Caco-2 (cell line): ENCODE measurements around the gene MOB1B. TPM values are rescaled to one million over a fixed set of nuclear protein-coding genes. Genes with fewer than 3 reads are reported as not detected.
"Not testable (repeated sequence)": the region's sequence is repeated elsewhere in the genome, so short reads cannot be mapped to it uniquely, and the experiment has no call there.

Experiments used
- BruUV-seq: library from RNA; stranded (reverse); fragments of 400-500 nt; replicated peaks from 2 replicates; lab custom pipeline; 2021; lab: Mats Ljungman, UMichigan
- CTCF ChIA-PET: fragments of 300-600 bp; sonication (Branson Sonifier 250); formaldehyde crosslinking; loops from one replicate; lab custom pipeline; 2022; ENCODE audit warnings: antibody characterized with exemption; lab: Charles Lee
- POLR2A ChIA-PET: fragments of 300-600 bp; sonication (Branson Sonifier 250); formaldehyde crosslinking; loops from one replicate; lab custom pipeline; 2022; ENCODE audit warnings: antibody characterized with exemption; lab: Charles Lee
- DNase-seq, 2 experiments: peaks; one replicate each; pipeline versions ENCODE4 v3.0.0 to v3.0.0-alpha.2; 2020 to 2022
- H3K27me3 ChIP-seq: replicated peaks from 2 replicates; pipeline ENCODE4 v1.6.0; 2011; ENCODE audit warnings: low read length; ENCODE audit not compliant: control insufficient read depth, insufficient read depth
- H3K36me3 ChIP-seq: 2 replicates; pipeline ENCODE4 v1.5.1; 2011; ENCODE audit warnings: low read length; ENCODE audit not compliant: control insufficient read depth, insufficient read depth
- H3K4me1 ChIP-seq: fragments of 250-450 bp; sonication (Bioruptor Pico); 2 replicates; pipeline ENCODE4 v1.5.1; 2020; ENCODE audit warnings: mild to moderate bottlenecking
- H3K4me3 ChIP-seq: 2 replicates; pipeline ENCODE4 v1.5.1; 2011; ENCODE audit warnings: low read depth, mild to moderate bottlenecking, control low read depth, low read length
- H3K9me3 ChIP-seq: fragments of 250-450 bp; sonication (Bioruptor Pico); 2 replicates; pipeline ENCODE4 v1.5.1; 2020; ENCODE audit warnings: mild to moderate bottlenecking, moderate library complexity
- H3K27ac Mint-ChIP-seq: one replicate; pipeline ENCODE4 v1.8.0; 2022; ENCODE audit warnings: mixed read lengths; ENCODE audit not compliant: unreplicated experiment
- H3K27me3 Mint-ChIP-seq: one replicate; pipeline ENCODE4 v1.8.0; 2022; ENCODE audit warnings: mixed read lengths; ENCODE audit not compliant: insufficient read depth, unreplicated experiment
- H3K36me3 Mint-ChIP-seq: one replicate; pipeline ENCODE4 v1.8.0; 2022; ENCODE audit warnings: mild to moderate bottlenecking, mixed read lengths; ENCODE audit not compliant: insufficient read depth, unreplicated experiment
- H3K4me1 Mint-ChIP-seq: one replicate; pipeline ENCODE4 v1.8.0; 2022; ENCODE audit warnings: low read depth, mixed read lengths; ENCODE audit not compliant: unreplicated experiment
- H3K4me3 Mint-ChIP-seq: one replicate; pipeline ENCODE4 v1.8.0; 2022; ENCODE audit warnings: mild to moderate bottlenecking, moderate library complexity, mixed read lengths; ENCODE audit not compliant: unreplicated experiment
- H3K9me3 Mint-ChIP-seq: one replicate; pipeline ENCODE4 v1.8.0; 2022; ENCODE audit warnings: mixed read lengths; ENCODE audit not compliant: unreplicated experiment
- intact Hi-C: fragments of 100-400 bp; cut with micrococcal nuclease; formaldehyde crosslinking; loops from one replicate; pipeline ENCODE4 v1.10.0; 2022; ENCODE audit not compliant: unreplicated experiment
- total RNA-seq: library from RNA; stranded (reverse); gene quantifications from 2 replicates; pipeline ENCODE4 v1.2.3, GENCODE V29; 2022
- TF ChIP-seq, protein P1 (sequence below), 2 experiments: fragments of 200-600 bp in 1 of 2; IDR thresholded peaks; 1 replicate in 1 of 2; 2 replicates in 1 of 2; pipeline versions ENCODE4 v1.5.1 to v1.8.0; 2011 to 2022; ENCODE audit warnings: antibody characterized with exemption in 1 of 2, control low read depth in 1 of 2, inconsistent platforms in 1 of 2, low read depth in 1 of 2, low read length in 1 of 2, mild to moderate bottlenecking in 1 of 2, moderate library complexity in 1 of 2; ENCODE audit not compliant: insufficient read depth in 1 of 2, severe bottlenecking in 1 of 2, unreplicated experiment in 1 of 2

Gene MOB1B
- total RNA-seq, 1 experiment from 2014 or later: 23.6 TPM

DNA sequence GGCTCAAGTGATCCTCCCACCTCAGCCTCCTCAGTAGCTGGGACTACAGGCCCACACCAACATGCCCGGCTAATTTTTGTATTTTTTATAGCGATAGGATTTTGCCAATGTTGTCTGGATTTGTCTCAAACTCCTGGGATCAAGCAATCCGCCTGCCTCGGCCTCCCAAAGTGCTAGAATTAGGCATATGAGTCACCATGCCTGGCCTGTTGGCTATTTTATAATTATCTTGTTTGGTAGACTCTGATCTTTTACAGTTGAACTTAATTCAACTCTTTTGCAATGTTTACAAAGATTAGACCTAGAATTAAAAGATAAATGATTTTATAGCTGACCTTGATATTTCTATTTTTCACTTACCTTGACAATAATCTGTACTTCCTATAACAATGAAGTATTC is 109.3 kb downstream of the MOB1B start:
- ChIA-PET POLR2A (no interaction called here), CTCF (no interaction called here)
- Mint-ChIP-seq H3K27ac (no peak overlapping the region), H3K4me3 (no peak overlapping the region), H3K36me3 (peaks cover 4% of the 10 kb centered on the region), H3K27me3 (no peaks in the 10 kb centered on the region), H3K4me1 (no peaks in the 10 kb centered on the region), H3K9me3 (no peaks in the 10 kb centered on the region)
- Histone ChIP-seq H3K36me3 (no peaks in the 10 kb centered on the region; the same call in 1 of the 2 replicates), H3K4me1 (no peaks in the 10 kb centered on the region), H3K9me3 (no peaks in the 10 kb centered on the region), H3K27me3 (no peaks in the 10 kb centered on the region), H3K4me3 (no peak overlapping the region)
- TF ChIP-seq, protein P1, sequence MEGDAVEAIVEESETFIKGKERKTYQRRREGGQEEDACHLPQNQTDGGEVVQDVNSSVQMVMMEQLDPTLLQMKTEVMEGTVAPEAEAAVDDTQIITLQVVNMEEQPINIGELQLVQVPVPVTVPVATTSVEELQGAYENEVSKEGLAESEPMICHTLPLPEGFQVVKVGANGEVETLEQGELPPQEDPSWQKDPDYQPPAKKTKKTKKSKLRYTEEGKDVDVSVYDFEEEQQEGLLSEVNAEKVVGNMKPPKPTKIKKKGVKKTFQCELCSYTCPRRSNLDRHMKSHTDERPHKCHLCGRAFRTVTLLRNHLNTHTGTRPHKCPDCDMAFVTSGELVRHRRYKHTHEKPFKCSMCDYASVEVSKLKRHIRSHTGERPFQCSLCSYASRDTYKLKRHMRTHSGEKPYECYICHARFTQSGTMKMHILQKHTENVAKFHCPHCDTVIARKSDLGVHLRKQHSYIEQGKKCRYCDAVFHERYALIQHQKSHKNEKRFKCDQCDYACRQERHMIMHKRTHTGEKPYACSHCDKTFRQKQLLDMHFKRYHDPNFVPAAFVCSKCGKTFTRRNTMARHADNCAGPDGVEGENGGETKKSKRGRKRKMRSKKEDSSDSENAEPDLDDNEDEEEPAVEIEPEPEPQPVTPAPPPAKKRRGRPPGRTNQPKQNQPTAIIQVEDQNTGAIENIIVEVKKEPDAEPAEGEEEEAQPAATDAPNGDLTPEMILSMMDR (IDR thresholded peaks at IDR 0.05; ENCODE audit: insufficient read depth in 1 of 2, low read depth in 1 of 2, low read length in 1 of 2, severe bottlenecking in 1 of 2, unreplicated experiment in 1 of 2): no peak
- no TSS peak for BruUV-seq
- intact Hi-C loops: loop anchor here (2.0 to 5.0 kb wide), 3 partner anchors 17 to 359 kb away; partner anchors contain the start of gene GRSF1
- DNase-seq: no peak

DNA sequence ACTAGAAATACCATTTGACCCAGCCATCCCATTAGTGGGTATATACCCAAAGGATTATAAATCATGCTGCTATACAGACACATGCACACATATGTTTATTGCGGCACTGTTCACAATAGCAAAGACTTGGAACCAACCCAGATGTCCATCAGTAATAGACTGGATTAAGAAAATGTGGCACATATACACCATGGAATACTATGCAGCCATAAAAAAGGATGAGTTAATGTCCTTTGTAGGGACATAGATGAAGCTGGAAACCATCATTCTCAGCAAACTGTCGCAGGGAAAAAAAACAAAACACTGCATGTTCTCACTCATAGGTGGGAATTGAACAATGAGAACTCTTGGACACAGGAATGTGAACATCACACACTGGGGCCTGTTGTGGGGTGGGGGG is 115.2 kb downstream of the MOB1B start:
- H3K27me3 Mint-ChIP-seq, intact Hi-C loops, DNase-seq, CTCF ChIA-PET, H3K9me3 Mint-ChIP-seq, H3K36me3 ChIP-seq, H3K27ac Mint-ChIP-seq, H3K4me3 Mint-ChIP-seq, POLR2A ChIA-PET, BruUV-seq, H3K27me3 ChIP-seq, H3K4me1 ChIP-seq, H3K36me3 Mint-ChIP-seq, H3K4me1 Mint-ChIP-seq, H3K9me3 ChIP-seq, H3K4me3 ChIP-seq: not testable (repeated sequence)

DNA sequence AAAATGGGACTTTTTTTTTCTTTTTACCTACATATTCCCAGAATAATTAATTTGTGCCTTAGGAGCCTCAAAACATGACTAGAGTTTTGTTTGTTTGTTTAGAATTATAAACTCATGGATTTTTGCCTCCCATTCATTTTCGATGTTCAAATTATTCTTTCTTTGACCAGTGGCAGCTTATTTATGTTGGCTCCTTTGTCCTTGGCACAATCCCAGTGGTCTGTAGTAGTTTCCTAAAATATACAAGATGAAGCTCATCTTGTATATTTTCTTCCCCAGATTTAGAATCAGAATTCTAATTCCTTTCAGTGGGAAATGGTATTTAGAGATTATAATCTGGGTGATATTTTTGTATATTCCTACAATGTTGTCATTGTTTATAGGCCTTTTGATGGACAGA is 118.4 kb downstream of the MOB1B start:
- POLR2A ChIA-PET: no interaction called here
- no peaks in the 10 kb centered on the region for H3K4me1 ChIP-seq

More for the DNA sequence above, 118.4 kb downstream of the MOB1B start:
- Histone ChIP-seq H3K36me3 (no peaks in the 10 kb centered on the region), H3K9me3 (no peaks in the 10 kb centered on the region), H3K4me3 (no peak overlapping the region), H3K27me3 (no peaks in the 10 kb centered on the region)
- Mint-ChIP-seq H3K4me1 (no peaks in the 10 kb centered on the region), H3K27me3 (no peaks in the 10 kb centered on the region), H3K27ac (no peak overlapping the region), H3K9me3 (no peaks in the 10 kb centered on the region), H3K36me3 (peaks cover 6% of the 10 kb centered on the region), H3K4me3 (no peak overlapping the region)
- BruUV-seq: no TSS peak
- TF ChIP-seq, protein P1 (IDR thresholded peaks at IDR 0.05; ENCODE audit: insufficient read depth in 1 of 2, low read depth in 1 of 2, low read length in 1 of 2, severe bottlenecking in 1 of 2, unreplicated experiment in 1 of 2): no peak
- DNase-seq: no peak
- CTCF ChIA-PET: no interaction called here
- intact Hi-C loops: no loop called here
